GM12878 (cell line): ENCODE data around the gene PGRMC2.

Source experiments
- POLR2A ChIP-seq: IDR thresholded peaks from 2 replicates; pipeline ENCODE4 v1.6.1; 2011; ENCODE audit warnings: low read depth, mild to moderate bottlenecking, low read length
- SP1 ChIP-seq: IDR thresholded peaks from one replicate; pipeline ENCODE4 v1.6.1; 2011; ENCODE audit warnings: low read depth, low read length
- ZNF274 ChIP-seq: IDR thresholded peaks from one replicate; pipeline ENCODE4 v1.8.0; 2011; ENCODE audit not compliant: insufficient read length, insufficient read depth
- TF ChIP-seq, protein P1 (sequence below): IDR thresholded peaks from 2 replicates; pipeline ENCODE4 v1.6.1; 2011; ENCODE audit warnings: low read depth, mild to moderate bottlenecking, low read length, moderate library complexity, borderline replicate concordance; ENCODE audit errors: extremely low read depth
- TF ChIP-seq, protein P2 (sequence below), 3 experiments: IDR thresholded peaks in 2 of 3; conservative IDR thresholded peaks in 1 of 3; 2 replicates each; pipeline ENCODE4 v1.5.1; 2011; ENCODE audit warnings: low read depth in 3 of 3, low read length in 3 of 3, mild to moderate bottlenecking in 3 of 3, control low read depth in 2 of 3, moderate library complexity in 2 of 3, inconsistent platforms in 1 of 3, mixed read lengths in 1 of 3; ENCODE audit not compliant: control insufficient read depth in 2 of 3, insufficient read depth in 1 of 3; ENCODE audit errors: extremely low read depth in 1 of 3

DNA sequence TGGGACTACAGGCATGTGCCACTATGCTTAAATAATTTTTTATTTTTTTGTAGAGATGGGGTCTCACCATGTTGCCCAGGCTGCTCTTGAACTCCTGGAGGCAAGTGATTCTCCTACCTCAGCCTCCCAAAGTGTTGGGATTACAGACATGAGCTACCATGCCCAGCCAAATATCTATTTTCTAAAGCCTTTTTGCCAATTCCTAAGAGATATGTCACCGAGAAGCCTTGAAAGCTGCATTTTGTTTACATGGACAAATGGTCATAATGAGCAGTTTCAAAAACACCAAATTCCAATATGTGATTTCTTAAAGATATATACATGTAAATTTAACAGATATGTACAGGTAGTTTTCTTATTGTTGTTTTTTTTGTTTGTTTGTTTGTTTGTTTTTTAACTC lies 33.0 kb upstream of the PGRMC2 start:
- TF ChIP-seq, protein P1, sequence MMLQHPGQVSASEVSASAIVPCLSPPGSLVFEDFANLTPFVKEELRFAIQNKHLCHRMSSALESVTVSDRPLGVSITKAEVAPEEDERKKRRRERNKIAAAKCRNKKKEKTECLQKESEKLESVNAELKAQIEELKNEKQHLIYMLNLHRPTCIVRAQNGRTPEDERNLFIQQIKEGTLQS: no peak
- TF ChIP-seq, protein P2, sequence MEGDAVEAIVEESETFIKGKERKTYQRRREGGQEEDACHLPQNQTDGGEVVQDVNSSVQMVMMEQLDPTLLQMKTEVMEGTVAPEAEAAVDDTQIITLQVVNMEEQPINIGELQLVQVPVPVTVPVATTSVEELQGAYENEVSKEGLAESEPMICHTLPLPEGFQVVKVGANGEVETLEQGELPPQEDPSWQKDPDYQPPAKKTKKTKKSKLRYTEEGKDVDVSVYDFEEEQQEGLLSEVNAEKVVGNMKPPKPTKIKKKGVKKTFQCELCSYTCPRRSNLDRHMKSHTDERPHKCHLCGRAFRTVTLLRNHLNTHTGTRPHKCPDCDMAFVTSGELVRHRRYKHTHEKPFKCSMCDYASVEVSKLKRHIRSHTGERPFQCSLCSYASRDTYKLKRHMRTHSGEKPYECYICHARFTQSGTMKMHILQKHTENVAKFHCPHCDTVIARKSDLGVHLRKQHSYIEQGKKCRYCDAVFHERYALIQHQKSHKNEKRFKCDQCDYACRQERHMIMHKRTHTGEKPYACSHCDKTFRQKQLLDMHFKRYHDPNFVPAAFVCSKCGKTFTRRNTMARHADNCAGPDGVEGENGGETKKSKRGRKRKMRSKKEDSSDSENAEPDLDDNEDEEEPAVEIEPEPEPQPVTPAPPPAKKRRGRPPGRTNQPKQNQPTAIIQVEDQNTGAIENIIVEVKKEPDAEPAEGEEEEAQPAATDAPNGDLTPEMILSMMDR (IDR thresholded peaks at IDR 0.05 in 2 of 3, conservative IDR thresholded peaks at IDR 0.05 in 1 of 3; ENCODE audit: control insufficient read depth in 2 of 3, extremely low read depth in 1 of 3, insufficient read depth in 1 of 3, low read depth in 3 of 3, low read length in 3 of 3): no peak
- TF ChIP-seq POLR2A (no peak), SP1 (no peak), ZNF274 (no peak)
